Endothelial cell of umbilical vein (primary cell): ENCODE measurements around the gene UQCRC1.

Experiments
- POLR2AphosphoS5 ChIP-seq: IDR thresholded peaks from 2 replicates; pipeline ENCODE4 v1.6.1; 2012; ENCODE audit warnings: low read depth, mild to moderate bottlenecking, control low read depth, low read length, moderate library complexity; ENCODE audit not compliant: insufficient read depth
- TF ChIP-seq, protein P1 (sequence below), 2 donors: IDR thresholded peaks; 1 replicate in 1 of 2; 2 replicates in 1 of 2; pipeline ENCODE4 v1.5.1; 2011; ENCODE audit warnings: low read length in 2 of 2, mild to moderate bottlenecking in 2 of 2, moderate library complexity in 2 of 2, control low read depth in 1 of 2, inconsistent platforms in 1 of 2, low read depth in 1 of 2; ENCODE audit not compliant: insufficient read depth in 1 of 2; ENCODE audit errors: extremely low read depth in 1 of 2

DNA sequence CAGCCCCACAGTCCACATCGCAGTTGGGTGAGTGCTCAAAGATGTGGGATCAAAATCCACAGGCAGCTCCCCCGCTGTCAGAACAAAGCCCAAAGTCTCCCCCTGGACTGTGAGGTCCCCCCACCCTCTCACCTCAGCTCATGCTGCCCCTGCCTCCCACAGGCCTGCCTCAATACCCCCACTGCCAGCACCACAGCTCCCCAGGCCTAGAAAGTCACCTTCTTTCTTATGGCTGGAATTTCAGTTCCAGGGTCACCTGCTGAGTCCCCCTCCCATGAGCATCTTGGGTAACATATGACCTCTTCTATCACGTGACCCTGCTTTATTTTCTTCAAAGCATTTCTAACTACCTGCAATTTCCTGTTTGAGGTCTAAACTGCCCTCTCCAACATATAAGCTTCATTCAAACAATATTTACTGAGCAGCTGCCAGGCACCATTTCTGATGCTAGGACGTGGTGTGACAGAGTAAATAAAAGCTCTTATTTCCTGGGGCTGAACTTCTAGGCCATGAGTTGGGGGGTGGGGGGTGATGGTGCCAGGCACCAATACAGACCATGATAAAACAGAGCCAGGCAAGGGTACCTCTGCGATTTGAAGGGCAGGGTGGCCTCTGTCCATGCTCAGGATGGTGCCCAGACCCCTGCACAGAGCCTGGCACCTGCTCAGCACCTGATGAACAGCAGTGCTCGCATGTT, 14.6 kb upstream of the UQCRC1 start:
- TF ChIP-seq, protein P1, sequence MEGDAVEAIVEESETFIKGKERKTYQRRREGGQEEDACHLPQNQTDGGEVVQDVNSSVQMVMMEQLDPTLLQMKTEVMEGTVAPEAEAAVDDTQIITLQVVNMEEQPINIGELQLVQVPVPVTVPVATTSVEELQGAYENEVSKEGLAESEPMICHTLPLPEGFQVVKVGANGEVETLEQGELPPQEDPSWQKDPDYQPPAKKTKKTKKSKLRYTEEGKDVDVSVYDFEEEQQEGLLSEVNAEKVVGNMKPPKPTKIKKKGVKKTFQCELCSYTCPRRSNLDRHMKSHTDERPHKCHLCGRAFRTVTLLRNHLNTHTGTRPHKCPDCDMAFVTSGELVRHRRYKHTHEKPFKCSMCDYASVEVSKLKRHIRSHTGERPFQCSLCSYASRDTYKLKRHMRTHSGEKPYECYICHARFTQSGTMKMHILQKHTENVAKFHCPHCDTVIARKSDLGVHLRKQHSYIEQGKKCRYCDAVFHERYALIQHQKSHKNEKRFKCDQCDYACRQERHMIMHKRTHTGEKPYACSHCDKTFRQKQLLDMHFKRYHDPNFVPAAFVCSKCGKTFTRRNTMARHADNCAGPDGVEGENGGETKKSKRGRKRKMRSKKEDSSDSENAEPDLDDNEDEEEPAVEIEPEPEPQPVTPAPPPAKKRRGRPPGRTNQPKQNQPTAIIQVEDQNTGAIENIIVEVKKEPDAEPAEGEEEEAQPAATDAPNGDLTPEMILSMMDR (IDR thresholded peaks at IDR 0.05; ENCODE audit: extremely low read depth in 1 of 2, insufficient read depth in 1 of 2, low read depth in 1 of 2, low read length in 2 of 2) = no peak
- TF ChIP-seq POLR2AphosphoS5 = no peak
